ENCODE measurements around the gene CATSPERE. TPM values are rescaled to one million over a fixed set of nuclear protein-coding genes. Genes with fewer than 3 reads are reported as not detected.

Gene CATSPERE
- total and polyA plus RNA-seq, 10 of the 15 experiments (the other 5 are each of a cell fraction or from before 2014, with no cell fraction given) = 0.04 to 0.24 (median 0.17) TPM; not detected in 3

GRCh38 chr1:244642526-244642925, 181.5 kb downstream of the CATSPERE start:
- Histone ChIP-seq H3K4me3 (no peak overlapping the region), H4K20me1 (ENCODE audit: control insufficient read depth, insufficient read depth) (no peaks in the 10 kb centered on the region), H3K27ac (ENCODE audit: control insufficient read depth, insufficient read depth) (no peak overlapping the region), H3K9me3 (replicated peaks; ENCODE audit: control insufficient read depth, insufficient read depth, low read length) (no peaks in the 10 kb centered on the region; the same call in 2 of the 3 replicates), H3K4me2 (ENCODE audit: control insufficient read depth, insufficient read depth) (no peak overlapping the region), H3K4me1 (ENCODE audit: control insufficient read depth, insufficient read depth, low read length) (no peaks in the 10 kb centered on the region), H3K36me3 (ENCODE audit: control insufficient read depth in 2 of 2, insufficient read depth in 2 of 2, low read length in 1 of 2) (no peaks in the 10 kb centered on the region), H3K79me2 (ENCODE audit: control insufficient read depth, insufficient read depth, low read length) (no peaks in the 10 kb centered on the region), H3K9ac (ENCODE audit: control insufficient read depth, insufficient read depth, low read length) (no peak overlapping the region), H3K27me3 (replicated peaks in 1 of 2; ENCODE audit: control insufficient read depth in 2 of 2, insufficient read depth in 2 of 2, low read length in 1 of 2) (no peaks in the 10 kb centered on the region; a peak in 1 of 4 replicates), H2AFZ (ENCODE audit: control insufficient read depth, low read depth, low read length) (no peak overlapping the region)
- no peak for DNase-seq (ENCODE audit: low read depth, low spot score)
- FAIRE-seq = no peak
- RAD21 ChIA-PET (ENCODE audit: unreplicated experiment) = no interaction called here
- CTCF ChIA-PET = interaction anchor here (0.7 to 0.9 kb wide), 2 partner anchors 33 to 46 kb away, joined by 3 read pairs; no protein-coding TSS in a partner anchor
- POLR2A ChIA-PET = no interaction called here
- TF ChIP-seq NRF1 (conservative IDR thresholded peaks at IDR 0.05; ENCODE audit: low read depth, low read length) (no peak), ZZZ3 (IDR thresholded peaks at IDR 0.05; ENCODE audit: control insufficient read depth, insufficient read length, low read depth) (no peak), DPF2 (IDR thresholded peaks at IDR 0.05) (no peak)
- in situ Hi-C loops (cut with MboI) (no loop called here), intact Hi-C loops (cut with micrococcal nuclease; ENCODE audit: unreplicated experiment) (no loop called here)
- BruUV-seq (replicated peaks) = no TSS peak
- 63% methylated on average over 13 of the region's 16 CpGs for WGBS (ENCODE audit: insufficient coverage, insufficient replicate concordance, low lambda C conversion rate, missing lambda C conversion rate)
- SMC1A ChIA-PET (ENCODE audit: uncharacterized antibody, unreplicated experiment) = no interaction called here
- ATAC-seq = no peak

- POLR2A ChIA-PET = no interaction called here
Observed at GRCh38 chr1:244642988-244643387, 181.9 kb downstream of the CATSPERE start.

More at GRCh38 chr1:244642988-244643387, 181.9 kb downstream of the CATSPERE start:
- Histone ChIP-seq H3K9ac (ENCODE audit: control insufficient read depth, insufficient read depth, low read length) (no peak overlapping the region), H3K4me3 (no peak overlapping the region), H3K27ac (ENCODE audit: control insufficient read depth, insufficient read depth) (no peak overlapping the region), H3K9me3 (replicated peaks; ENCODE audit: control insufficient read depth, insufficient read depth, low read length) (no peaks in the 10 kb centered on the region; the same call in 2 of the 3 replicates), H3K36me3 (ENCODE audit: control insufficient read depth in 2 of 2, insufficient read depth in 2 of 2, low read length in 1 of 2) (no peaks in the 10 kb centered on the region), H3K79me2 (ENCODE audit: control insufficient read depth, insufficient read depth, low read length) (no peaks in the 10 kb centered on the region), H4K20me1 (ENCODE audit: control insufficient read depth, insufficient read depth) (no peaks in the 10 kb centered on the region), H2AFZ (ENCODE audit: control insufficient read depth, low read depth, low read length) (no peak overlapping the region), H3K4me2 (ENCODE audit: control insufficient read depth, insufficient read depth) (no peak overlapping the region), H3K27me3 (replicated peaks in 1 of 2; ENCODE audit: control insufficient read depth in 2 of 2, insufficient read depth in 2 of 2, low read length in 1 of 2) (no peaks in the 10 kb centered on the region; a peak in 1 of 4 replicates), H3K4me1 (ENCODE audit: control insufficient read depth, insufficient read depth, low read length) (no peaks in the 10 kb centered on the region)
- WGBS (ENCODE audit: insufficient coverage, insufficient replicate concordance, low lambda C conversion rate, missing lambda C conversion rate) = 38% methylated on average over 14 of the region's 14 CpGs
- TF ChIP-seq E4F1 (IDR thresholded peaks at IDR 0.05; ENCODE audit: borderline replicate concordance, partially characterized antibody) = no peak
- TF ChIP-seq ZNF274 (IDR thresholded peaks at IDR 0.05; ENCODE audit: insufficient read depth, insufficient read length) = no peak
- FAIRE-seq (no peak), DNase-seq (ENCODE audit: low read depth, low spot score) (no peak), ATAC-seq (no peak)
- CTCF ChIA-PET = interaction anchor here (0.7 to 0.9 kb wide), 2 partner anchors 32 to 46 kb away, joined by 3 read pairs; no protein-coding TSS in a partner anchor
- in situ Hi-C loops (cut with MboI) = no loop called here
- SMC1A ChIA-PET (ENCODE audit: uncharacterized antibody, unreplicated experiment) = no interaction called here
- intact Hi-C loops (cut with micrococcal nuclease; ENCODE audit: unreplicated experiment) = no loop called here
- RAD21 ChIA-PET (ENCODE audit: unreplicated experiment) = no interaction called here
- no TSS peak for BruUV-seq (replicated peaks)

Data from GM12878 (cell line).